Trophoblast cell (in vitro differentiated cells and primary cell): Measurements from ENCODE around the gene NCOA5. TPM values are rescaled to one million over a fixed set of nuclear protein-coding genes. Genes with fewer than 3 reads are reported as not detected.

Source experiments
- DNase-seq, 2 donors: peaks; one replicate each; pipeline ENCODE4 v3.0.0-alpha.2; 2016
- H2AFZ ChIP-seq: 2 replicates; pipeline ENCODE4 v1.6.1; 2013; ENCODE audit warnings: low read length, moderate library complexity, mild to moderate bottlenecking; ENCODE audit not compliant: insufficient read depth, poor library complexity
- H2AK5ac ChIP-seq: 2 replicates; pipeline ENCODE4 v1.6.1; 2013; ENCODE audit warnings: mild to moderate bottlenecking, low read length
- H2BK120ac ChIP-seq: 2 replicates; pipeline ENCODE4 v1.6.1; 2013; ENCODE audit warnings: low read length, mild to moderate bottlenecking, moderate library complexity; ENCODE audit not compliant: insufficient read depth, poor library complexity
- H2BK12ac ChIP-seq: 2 replicates; pipeline ENCODE4 v1.6.1; 2013; ENCODE audit warnings: mild to moderate bottlenecking, low read length, moderate library complexity
- H2BK5ac ChIP-seq: 2 replicates; pipeline ENCODE4 v1.6.1; 2013; ENCODE audit warnings: low read length, low read depth, moderate library complexity, mild to moderate bottlenecking; ENCODE audit not compliant: poor library complexity
- H3K14ac ChIP-seq: 2 replicates; pipeline ENCODE4 v1.6.1; 2013; ENCODE audit warnings: mild to moderate bottlenecking, low read length
- H3K18ac ChIP-seq: 2 replicates; pipeline ENCODE4 v1.6.1; 2013; ENCODE audit warnings: mild to moderate bottlenecking, low read length
- H3K23ac ChIP-seq: 2 replicates; pipeline ENCODE4 v1.6.1; 2013; ENCODE audit warnings: low read length
- H3K27ac ChIP-seq: 2 replicates; pipeline ENCODE4 v1.5.1; 2013; ENCODE audit warnings: low read depth, mild to moderate bottlenecking, inconsistent platforms, low read length, moderate library complexity
- H3K27me3 ChIP-seq: 2 replicates; pipeline ENCODE4 v1.6.1; 2013; ENCODE audit warnings: inconsistent platforms, mild to moderate bottlenecking, low read length, moderate library complexity; ENCODE audit not compliant: insufficient read depth
- H3K36me3 ChIP-seq, 2 experiments: 1 replicate in 1 of 2; 2 replicates in 1 of 2; pipeline ENCODE4 v1.6.1; 2013; ENCODE audit warnings: low read length in 2 of 2, mild to moderate bottlenecking in 2 of 2, moderate library complexity in 1 of 2; ENCODE audit not compliant: insufficient read depth in 2 of 2, control insufficient read depth in 1 of 2
- H3K4ac ChIP-seq: 2 replicates; pipeline ENCODE4 v1.6.1; 2013; ENCODE audit warnings: low read depth, mild to moderate bottlenecking, low read length, moderate library complexity
- H3K4me1 ChIP-seq, 2 experiments: 1 replicate in 1 of 2; 2 replicates in 1 of 2; pipeline ENCODE4 v1.6.1; 2013; ENCODE audit warnings: low read length in 2 of 2, mild to moderate bottlenecking in 2 of 2, moderate library complexity in 1 of 2; ENCODE audit not compliant: insufficient read depth in 2 of 2, control insufficient read depth in 1 of 2
- H3K4me2 ChIP-seq: 2 replicates; pipeline ENCODE4 v1.6.1; 2013; ENCODE audit warnings: inconsistent platforms, mild to moderate bottlenecking, low read length, moderate library complexity
- H3K4me3 ChIP-seq: 2 replicates; pipeline ENCODE4 v1.5.1; 2013; ENCODE audit warnings: mild to moderate bottlenecking, low read depth, low read length, inconsistent platforms
- H3K79me1 ChIP-seq: one replicate; pipeline ENCODE4 v1.6.1; 2013; ENCODE audit warnings: low read length
- H3K79me2 ChIP-seq: 2 replicates; pipeline ENCODE4 v1.6.1; 2013; ENCODE audit warnings: low read length, mild to moderate bottlenecking; ENCODE audit not compliant: control insufficient read depth, insufficient read depth, poor library complexity
- H3K9ac ChIP-seq: 2 replicates; pipeline ENCODE4 v1.6.1; 2013; ENCODE audit warnings: mild to moderate bottlenecking, low read length
- H3K9me3 ChIP-seq: 2 replicates; pipeline ENCODE4 v1.6.1; 2013; ENCODE audit warnings: low read depth, mild to moderate bottlenecking, control low read depth, inconsistent platforms, low read length; ENCODE audit not compliant: insufficient read depth
- H4K12ac ChIP-seq: 2 replicates; pipeline ENCODE4 v1.6.1; 2013; ENCODE audit warnings: low read depth, mild to moderate bottlenecking, low read length, moderate library complexity
- H4K8ac ChIP-seq: 2 replicates; pipeline ENCODE4 v1.6.1; 2013; ENCODE audit warnings: low read depth, mild to moderate bottlenecking, low read length, moderate library complexity
- H4K91ac ChIP-seq: one replicate; pipeline ENCODE4 v1.6.1; 2013; ENCODE audit warnings: low read depth, mild to moderate bottlenecking, low read length, moderate library complexity
- WGBS: extraction: QIAGEN DNeasy Blood & Tissue Kit; methylation state at CpG from one replicate; pipeline ENCODE4 v1.1.7; 2013; ENCODE audit warnings: missing lambda C conversion rate; ENCODE audit not compliant: insufficient read length, insufficient coverage; ENCODE audit errors: extremely low coverage; 5-methylcytosine and 5-hydroxymethylcytosine counted together
- polyA plus RNA-seq: library from polyadenylated mRNA; stranded (reverse); fragments of 200-250 nt; gene quantifications from 2 replicates; pipeline ENCODE4 v1.2.3, GENCODE V29; 2013

The NCOA5 gene
- 19.1 and 19.7 TPM in 2 replicates for polyA plus RNA-seq

- Histone ChIP-seq H3K18ac (peak within 1 kb of the TSS; percentile 66), H3K27me3 (no peaks in the 10 kb centered on the region), H3K4me1 (no peaks in the 10 kb centered on the region), H3K4me3 (peak within 1 kb of the TSS; percentile 81), H2BK5ac (peak within 1 kb of the TSS; percentile 76), H3K23ac (no peak within 1 kb of the TSS), H3K9ac (peak within 1 kb of the TSS; percentile 85), H2BK120ac (peak within 1 kb of the TSS; percentile 75), H2AK5ac (peak within 1 kb of the TSS; percentile 85), H4K8ac (peak within 1 kb of the TSS; percentile 93), H3K36me3 (no peaks in the 10 kb centered on the region), H3K79me1 (peaks cover 7% of the 10 kb centered on the region), H3K4ac (peak within 1 kb of the TSS; percentile 94), H3K27ac (peak within 1 kb of the TSS; percentile 87), H4K91ac (peak within 1 kb of the TSS; percentile 89), H3K9me3 (no peaks in the 10 kb centered on the region), H2BK12ac (no peak within 1 kb of the TSS), H3K79me2 (peaks cover 14% of the 10 kb centered on the region), H3K14ac (peak within 1 kb of the TSS; percentile 69), H2AFZ (peak within 1 kb of the TSS; percentile 46), H3K4me2 (peak within 1 kb of the TSS; percentile 92), H4K12ac (peak within 1 kb of the TSS; percentile 69)
- WGBS: no CpG with 5 or more reads among the region's 100 CpGs
- peak; percentile 94 to 96 for DNase-seq
These were observed at the start of gene NCOA5 for GRCh38 chr20:46089417-46090388. TSS of gene NCOA5 (minus strand) at chr20:46089962. CDS start at chr20:46079424, 10,538 bp downstream.

- H3K9me3 ChIP-seq: no peaks in the 10 kb centered on the region
- no peak overlapping the region for H4K91ac ChIP-seq
- H3K4me3 ChIP-seq: no peak overlapping the region
- H3K4me1 ChIP-seq: no peaks in the 10 kb centered on the region
- H4K8ac ChIP-seq: no peak overlapping the region
- no peak overlapping the region for H4K12ac ChIP-seq
- H2BK5ac ChIP-seq: no peak overlapping the region
- DNase-seq: no peak
- no peak overlapping the region for H3K9ac ChIP-seq
- no peak overlapping the region for H2AK5ac ChIP-seq
- H3K23ac ChIP-seq: no peak overlapping the region
- H3K27ac ChIP-seq: no peak overlapping the region
- H3K79me1 ChIP-seq: no peaks in the 10 kb centered on the region
- no peaks in the 10 kb centered on the region for H3K36me3 ChIP-seq
- no peak overlapping the region for H3K18ac ChIP-seq
- H2AFZ ChIP-seq: no peak overlapping the region
- H3K4me2 ChIP-seq: no peak overlapping the region
- no peak overlapping the region for H3K14ac ChIP-seq
- no CpG with 5 or more reads among the region's 8 CpGs for WGBS
- H2BK12ac ChIP-seq: no peak overlapping the region
- no peaks in the 10 kb centered on the region for H3K27me3 ChIP-seq
- no peak overlapping the region for H2BK120ac ChIP-seq
- H3K4ac ChIP-seq: no peak overlapping the region
- H3K79me2 ChIP-seq: no peaks in the 10 kb centered on the region
These were observed 49.6 kb upstream of the NCOA5 start for GRCh38 chr20:46139266-46139889.

- no peak overlapping the region for H3K4ac ChIP-seq
These were observed 48.1 kb upstream of the NCOA5 start for GRCh38 chr20:46137816-46138215.

GRCh38 chr20:46135856-46136633 lies 46.3 kb upstream of the NCOA5 start:
- H3K27me3 ChIP-seq: no peaks in the 10 kb centered on the region
- H3K23ac ChIP-seq: no peak overlapping the region
- no peak overlapping the region for H3K4me2 ChIP-seq
- WGBS: 100% methylated on average over 1 of the region's 12 CpGs
- H2BK12ac ChIP-seq: no peak overlapping the region
- H3K9ac ChIP-seq: no peak overlapping the region
- DNase-seq: no peak
- no peak overlapping the region for H4K91ac ChIP-seq
- no peaks in the 10 kb centered on the region for H3K36me3 ChIP-seq
- H3K79me2 ChIP-seq: no peaks in the 10 kb centered on the region
- H3K14ac ChIP-seq: no peak overlapping the region
- H3K4ac ChIP-seq: no peak overlapping the region
- H4K8ac ChIP-seq: no peak overlapping the region
- H2AK5ac ChIP-seq: no peak overlapping the region
- no peaks in the 10 kb centered on the region for H3K79me1 ChIP-seq
- H2AFZ ChIP-seq: no peak overlapping the region
- no peak overlapping the region for H4K12ac ChIP-seq
- H2BK120ac ChIP-seq: no peak overlapping the region
- no peaks in the 10 kb centered on the region for H3K4me1 ChIP-seq
- H3K27ac ChIP-seq: no peak overlapping the region
- no peaks in the 10 kb centered on the region for H3K9me3 ChIP-seq
- no peak overlapping the region for H2BK5ac ChIP-seq
- no peak overlapping the region for H3K18ac ChIP-seq
- H3K4me3 ChIP-seq: no peak overlapping the region

More at GRCh38 chr20:46137816-46138215, 48.1 kb upstream of the NCOA5 start:
- Histone ChIP-seq H3K9ac (no peak overlapping the region), H2AK5ac (no peak overlapping the region), H3K14ac (no peak overlapping the region), H4K8ac (no peak overlapping the region), H2BK5ac (no peak overlapping the region), H4K12ac (no peak overlapping the region), H2AFZ (no peak overlapping the region), H3K79me1 (no peaks in the 10 kb centered on the region), H3K27ac (no peak overlapping the region), H3K4me2 (no peak overlapping the region), H3K4me3 (no peak overlapping the region), H3K36me3 (no peaks in the 10 kb centered on the region), H3K9me3 (no peaks in the 10 kb centered on the region), H3K27me3 (no peaks in the 10 kb centered on the region), H3K79me2 (no peaks in the 10 kb centered on the region), H3K23ac (no peak overlapping the region), H3K4me1 (no peaks in the 10 kb centered on the region), H4K91ac (no peak overlapping the region), H3K18ac (no peak overlapping the region), H2BK12ac (no peak overlapping the region), H2BK120ac (no peak overlapping the region)
- no CpG with 5 or more reads among the region's 5 CpGs for WGBS
- DNase-seq: no peak
